Keratinocyte (primary cell): ENCODE data around the gene PHIP. TPM values are rescaled to one million over a fixed set of nuclear protein-coding genes. Genes with fewer than 3 reads are reported as not detected.

Experiments
- DNase-seq: peaks from one replicate; pipeline ENCODE4 v3.0.0-alpha.2; 2011; ENCODE audit warnings: low read depth, missing footprints, low spot score
- FAIRE-seq: peaks from 2 replicates; lab custom pipeline; 2011; peaks lifted over from hg19 to GRCh38; lab: Jason Lieb, UNC
- H2AFZ ChIP-seq: 2 replicates; pipeline ENCODE4 v1.6.0; 2012; ENCODE audit warnings: low read length, control low read depth, inconsistent platforms; ENCODE audit not compliant: control insufficient read depth
- H3K27ac ChIP-seq: 2 replicates; pipeline ENCODE4 v1.5.1; 2011; ENCODE audit warnings: low read length; ENCODE audit not compliant: control insufficient read depth, insufficient read depth
- H3K27me3 ChIP-seq: 3 replicates; pipeline ENCODE4 v1.6.0; 2011; ENCODE audit warnings: low read length; ENCODE audit not compliant: control insufficient read depth, insufficient read depth; ENCODE audit errors: extremely low read depth
- H3K36me3 ChIP-seq, 2 experiments: 2 replicates in 1 of 2; 3 replicates in 1 of 2; pipeline ENCODE4 v1.5.1; 2011; ENCODE audit warnings: low read length in 2 of 2, mild to moderate bottlenecking in 1 of 2; ENCODE audit not compliant: control insufficient read depth in 2 of 2, insufficient read depth in 2 of 2; ENCODE audit errors: extremely low read depth in 1 of 2
- H3K4me1 ChIP-seq: 3 replicates; pipeline ENCODE4 v1.5.1; 2011; ENCODE audit warnings: low read length; ENCODE audit not compliant: control insufficient read depth, insufficient read depth; ENCODE audit errors: extremely low read depth
- H3K4me2 ChIP-seq: 3 replicates; pipeline ENCODE4 v1.6.0; 2011; ENCODE audit warnings: low read depth, low read length; ENCODE audit not compliant: control insufficient read depth, insufficient read depth; ENCODE audit errors: extremely low read depth
- H3K4me3 ChIP-seq, 3 experiments: fragments of 200-600 bp in 1 of 3; sonication (generic) in 1 of 3; 2 replicates in 2 of 3; 3 replicates in 1 of 3; pipeline ENCODE4 v1.5.1; 2011 to 2016; ENCODE audit warnings: low read length in 3 of 3, mild to moderate bottlenecking in 3 of 3, control low read depth in 2 of 3, inconsistent platforms in 1 of 3, low read depth in 1 of 3, mixed read lengths in 1 of 3, mixed run types in 1 of 3, moderate library complexity in 1 of 3; ENCODE audit not compliant: control insufficient read depth in 2 of 3, insufficient read depth in 2 of 3; ENCODE audit errors: extremely low read depth in 1 of 3
- H3K79me2 ChIP-seq: 2 replicates; pipeline ENCODE4 v1.6.0; 2012; ENCODE audit warnings: low read length; ENCODE audit not compliant: control insufficient read depth, insufficient read depth
- H3K9ac ChIP-seq: 3 replicates; pipeline ENCODE4 v1.6.0; 2011; ENCODE audit warnings: low read length; ENCODE audit not compliant: control insufficient read depth, insufficient read depth; ENCODE audit errors: extremely low read depth
- H3K9me1 ChIP-seq: 3 replicates; pipeline ENCODE4 v1.6.0; 2011; ENCODE audit warnings: low read length; ENCODE audit not compliant: control insufficient read depth, insufficient read depth; ENCODE audit errors: extremely low read depth
- H3K9me3 ChIP-seq: 2 replicates; pipeline ENCODE4 v1.5.1; 2012; ENCODE audit warnings: low read depth, low read length; ENCODE audit not compliant: control insufficient read depth
- H4K20me1 ChIP-seq: 3 replicates; pipeline ENCODE4 v1.6.0; 2011; ENCODE audit warnings: low read length; ENCODE audit not compliant: control insufficient read depth, insufficient read depth; ENCODE audit errors: extremely low read depth
- CTCF ChIP-seq, 3 experiments: IDR thresholded peaks in 1 of 3; conservative IDR thresholded peaks in 1 of 3; optimal IDR thresholded peaks in 1 of 3; 2 replicates in 2 of 3; 3 replicates in 1 of 3; pipeline versions ENCODE3 to v1.5.1; 2011; ENCODE audit warnings: low read length in 3 of 3, mild to moderate bottlenecking in 3 of 3, moderate library complexity in 2 of 3, control low read depth in 1 of 3, inconsistent platforms in 1 of 3; ENCODE audit not compliant: insufficient read depth in 2 of 3; ENCODE audit errors: extremely low read depth in 1 of 3
- EZH2 ChIP-seq: IDR thresholded peaks from one replicate; pipeline ENCODE4 v1.6.1; 2012; ENCODE audit warnings: inconsistent platforms, mild to moderate bottlenecking, low read length, moderate library complexity
- dilution Hi-C: fragments of 300-500 bp; cut with MboI; formaldehyde crosslinking; loops from one replicate; pipeline ENCODE4 v1.7.0; 2020; ENCODE audit warnings: low sequenced_read_pairs; ENCODE audit not compliant: extremely low pct_ligation_motif_present
- polyA plus RNA-seq, 5 experiments: library from polyadenylated mRNA; depleted of rRNA in 3 of 5; stranded (reverse) in 3 of 5; stranded (forward) in 1 of 5; unstranded in 1 of 5; fragments of >200 nt; gene quantifications; 1 replicate in 1 of 5; 2 replicates in 3 of 5; 3 replicates in 1 of 5; pipeline versions ENCODE4 v1.2.1 to v1.2.3, GENCODE V29; 2011 to 2012; ENCODE audit warnings: missing spikeins in 2 of 5, low read depth in 1 of 5, low replicate concordance in 1 of 5

PHIP gene
- polyA plus RNA-seq, 1 donor (not counting 4 experiments of a cell fraction or from before 2014, with no cell fraction given) = 7.9 TPM

GRCh38 chr6:79042799-79043126, 35.3 kb downstream of the PHIP start:
- peaks cover 2 to 5% of the 10 kb centered on the region in 2 experiments for H3K36me3 ChIP-seq
- no peaks in the 10 kb centered on the region for H3K79me2 ChIP-seq
- FAIRE-seq (no peak), DNase-seq (no peak)
- H3K4me3 ChIP-seq = no peak overlapping the region
- no peak overlapping the region for H3K27ac ChIP-seq
- no peaks in the 10 kb centered on the region for H3K4me1 ChIP-seq
- TF ChIP-seq CTCF (optimal IDR thresholded peaks at IDR 0.05 in 1 of 3, IDR thresholded peaks at IDR 0.05 in 1 of 3, conservative IDR thresholded peaks at IDR 0.05 in 1 of 3; ENCODE audit: extremely low read depth in 1 of 3, insufficient read depth in 2 of 3, low read length in 3 of 3) (no peak), EZH2 (no peak)
- H3K9ac ChIP-seq = no peak overlapping the region
- H4K20me1 ChIP-seq = no peaks in the 10 kb centered on the region
- no peaks in the 10 kb centered on the region for H3K9me3 ChIP-seq
- H3K27me3 ChIP-seq = no peaks in the 10 kb centered on the region
- no peaks in the 10 kb centered on the region for H3K9me1 ChIP-seq
- no peak overlapping the region for H2AFZ ChIP-seq
- H3K4me2 ChIP-seq = no peak overlapping the region
- dilution Hi-C loops = no loop called here

- Histone ChIP-seq H3K79me2 (no peaks in the 10 kb centered on the region), H3K36me3 (peaks cover 2 to 5% of the 10 kb centered on the region in 2 experiments), H3K4me3 (no peak overlapping the region), H3K9me1 (no peaks in the 10 kb centered on the region), H3K4me2 (no peak overlapping the region), H3K9ac (no peak overlapping the region), H3K9me3 (no peaks in the 10 kb centered on the region), H3K27ac (no peak overlapping the region), H2AFZ (no peak overlapping the region), H4K20me1 (no peaks in the 10 kb centered on the region), H3K4me1 (no peaks in the 10 kb centered on the region), H3K27me3 (no peaks in the 10 kb centered on the region)
- no peak for TF ChIP-seq EZH2
- TF ChIP-seq CTCF (optimal IDR thresholded peaks at IDR 0.05 in 1 of 3, IDR thresholded peaks at IDR 0.05 in 1 of 3, conservative IDR thresholded peaks at IDR 0.05 in 1 of 3; ENCODE audit: extremely low read depth in 1 of 3, insufficient read depth in 2 of 3, low read length in 3 of 3) = no peak
- FAIRE-seq = no peak
- dilution Hi-C loops = no loop called here
- DNase-seq = no peak
Measured at GRCh38 chr6:79042088-79042798, 35.8 kb downstream of the PHIP start.
